ENCODE results near the gene SNX9.

Gene SNX9

DNA sequence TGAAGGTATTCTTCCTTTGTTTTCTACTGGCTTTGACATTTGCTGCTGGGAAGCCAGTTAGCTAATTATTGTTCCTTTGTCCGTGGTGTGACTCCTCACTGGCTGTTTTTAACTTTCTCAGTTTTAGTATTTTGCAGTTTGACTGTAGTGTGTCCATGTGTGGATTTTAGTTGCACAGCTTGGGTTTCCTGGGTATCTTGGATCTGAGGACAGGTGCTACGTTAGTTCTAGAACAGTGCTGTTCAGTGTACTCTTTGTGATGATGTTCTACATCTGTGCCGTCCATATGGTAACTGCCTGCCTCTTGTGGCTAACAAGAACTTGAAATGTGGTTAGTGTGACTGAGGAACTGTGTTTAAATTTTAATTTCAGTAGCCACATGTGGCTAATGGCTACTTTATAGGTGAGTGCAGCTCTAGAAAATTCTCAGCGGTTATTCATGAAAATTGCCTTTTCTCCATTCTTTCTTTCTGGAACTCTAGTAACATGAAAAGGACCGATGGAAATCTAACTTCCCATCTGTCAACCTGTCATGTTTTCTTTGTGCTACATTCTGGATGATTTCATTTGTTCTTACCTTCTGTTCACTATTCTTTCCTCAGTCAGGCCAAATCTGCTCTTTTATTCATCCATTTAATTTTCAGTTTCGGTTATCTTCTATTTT is 7.4 kb downstream of the SNX9 start:
- CTCF ChIA-PET, result interaction anchor here (0.6 kb wide), 1 partner anchor 10 kb away, joined by 3 read pairs; no protein-coding TSS in a partner anchor
- POLR2A ChIA-PET (ENCODE audit: low non-redundant PET), result no interaction called here
- no peak overlapping the region for H3K27ac ChIP-seq
- no peak for DNase-seq (ENCODE audit: low spot score)
- TF ChIP-seq, protein P1, sequence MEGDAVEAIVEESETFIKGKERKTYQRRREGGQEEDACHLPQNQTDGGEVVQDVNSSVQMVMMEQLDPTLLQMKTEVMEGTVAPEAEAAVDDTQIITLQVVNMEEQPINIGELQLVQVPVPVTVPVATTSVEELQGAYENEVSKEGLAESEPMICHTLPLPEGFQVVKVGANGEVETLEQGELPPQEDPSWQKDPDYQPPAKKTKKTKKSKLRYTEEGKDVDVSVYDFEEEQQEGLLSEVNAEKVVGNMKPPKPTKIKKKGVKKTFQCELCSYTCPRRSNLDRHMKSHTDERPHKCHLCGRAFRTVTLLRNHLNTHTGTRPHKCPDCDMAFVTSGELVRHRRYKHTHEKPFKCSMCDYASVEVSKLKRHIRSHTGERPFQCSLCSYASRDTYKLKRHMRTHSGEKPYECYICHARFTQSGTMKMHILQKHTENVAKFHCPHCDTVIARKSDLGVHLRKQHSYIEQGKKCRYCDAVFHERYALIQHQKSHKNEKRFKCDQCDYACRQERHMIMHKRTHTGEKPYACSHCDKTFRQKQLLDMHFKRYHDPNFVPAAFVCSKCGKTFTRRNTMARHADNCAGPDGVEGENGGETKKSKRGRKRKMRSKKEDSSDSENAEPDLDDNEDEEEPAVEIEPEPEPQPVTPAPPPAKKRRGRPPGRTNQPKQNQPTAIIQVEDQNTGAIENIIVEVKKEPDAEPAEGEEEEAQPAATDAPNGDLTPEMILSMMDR (conservative IDR thresholded peaks at IDR 0.05; ENCODE audit: low read depth), result no peak

DNA sequence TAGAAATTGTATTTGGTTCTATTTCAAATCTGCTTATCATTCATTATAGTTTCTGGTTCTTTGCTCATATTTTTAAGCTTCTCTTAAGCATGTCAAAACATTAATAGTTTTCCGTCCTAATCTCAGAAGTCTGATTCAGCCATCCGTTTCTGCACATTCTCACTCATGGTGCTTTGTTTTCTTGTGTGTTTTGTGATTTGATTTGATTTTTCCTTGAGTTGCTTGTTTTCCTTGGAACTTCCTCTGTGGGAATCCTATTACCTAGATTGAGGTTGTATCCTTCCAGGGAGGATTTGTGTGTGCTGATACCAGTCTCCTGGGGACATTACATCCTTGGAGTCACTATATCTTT is 7.9 kb downstream of the SNX9 start:
- ChIA-PET CTCF (no interaction called here), POLR2A (ENCODE audit: low non-redundant PET) (no interaction called here)
- TF ChIP-seq, protein P1 (conservative IDR thresholded peaks at IDR 0.05; ENCODE audit: low read depth), result no peak
- H3K27ac ChIP-seq, result no peak overlapping the region
- DNase-seq (ENCODE audit: low spot score), result no peak

DNA sequence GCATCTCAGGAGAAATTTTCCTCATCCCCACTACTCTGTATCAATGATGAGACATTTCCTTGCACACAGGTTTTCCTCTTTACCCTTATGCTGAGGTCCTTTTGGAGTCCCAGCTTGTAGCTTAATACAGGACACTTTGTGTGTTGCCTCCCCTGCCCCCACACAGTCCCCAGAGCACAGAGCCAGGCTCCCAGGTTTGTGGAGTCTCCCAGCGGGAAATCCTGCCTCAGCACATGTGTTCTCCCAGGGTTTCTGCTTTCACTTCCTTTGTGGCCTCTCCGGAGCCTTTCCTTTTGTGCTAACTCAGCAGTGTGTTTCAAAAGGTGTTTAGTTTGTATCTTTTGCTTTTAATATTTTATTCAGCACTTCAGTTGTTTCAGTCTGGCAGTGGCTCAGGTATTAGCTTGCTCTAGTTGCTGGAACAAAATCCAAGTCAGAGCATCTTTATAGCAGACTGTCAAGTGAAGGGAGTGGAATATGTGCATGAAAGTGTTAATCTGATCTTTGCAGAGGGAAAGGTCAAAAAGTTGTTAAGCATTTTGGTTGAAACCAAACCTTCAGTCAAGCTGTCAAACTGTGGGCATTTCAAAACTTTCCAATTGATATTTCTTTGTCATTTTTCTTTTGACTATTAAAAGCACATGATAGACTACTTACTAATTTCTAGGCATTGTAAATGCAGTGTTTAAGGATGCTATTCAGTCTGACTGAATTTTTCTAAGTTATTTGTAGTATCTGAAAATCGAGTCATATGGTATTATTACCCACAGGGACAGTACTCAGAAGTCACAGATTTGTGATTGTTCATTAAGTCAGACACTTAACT is 8.6 kb downstream of the SNX9 start:
- CTCF ChIA-PET, result interaction anchor here (0.7 to 1.0 kb wide), 2 partner anchors 18 to 45 kb away, joined by 3 to 4 read pairs; no protein-coding TSS in a partner anchor
- DNase-seq (ENCODE audit: low spot score), result no peak
- TF ChIP-seq, protein P1 (conservative IDR thresholded peaks at IDR 0.05; ENCODE audit: low read depth), result no peak
- POLR2A ChIA-PET (ENCODE audit: low non-redundant PET), result no interaction called here
- H3K27ac ChIP-seq, result peak overlapping the region; percentile 55

DNA sequence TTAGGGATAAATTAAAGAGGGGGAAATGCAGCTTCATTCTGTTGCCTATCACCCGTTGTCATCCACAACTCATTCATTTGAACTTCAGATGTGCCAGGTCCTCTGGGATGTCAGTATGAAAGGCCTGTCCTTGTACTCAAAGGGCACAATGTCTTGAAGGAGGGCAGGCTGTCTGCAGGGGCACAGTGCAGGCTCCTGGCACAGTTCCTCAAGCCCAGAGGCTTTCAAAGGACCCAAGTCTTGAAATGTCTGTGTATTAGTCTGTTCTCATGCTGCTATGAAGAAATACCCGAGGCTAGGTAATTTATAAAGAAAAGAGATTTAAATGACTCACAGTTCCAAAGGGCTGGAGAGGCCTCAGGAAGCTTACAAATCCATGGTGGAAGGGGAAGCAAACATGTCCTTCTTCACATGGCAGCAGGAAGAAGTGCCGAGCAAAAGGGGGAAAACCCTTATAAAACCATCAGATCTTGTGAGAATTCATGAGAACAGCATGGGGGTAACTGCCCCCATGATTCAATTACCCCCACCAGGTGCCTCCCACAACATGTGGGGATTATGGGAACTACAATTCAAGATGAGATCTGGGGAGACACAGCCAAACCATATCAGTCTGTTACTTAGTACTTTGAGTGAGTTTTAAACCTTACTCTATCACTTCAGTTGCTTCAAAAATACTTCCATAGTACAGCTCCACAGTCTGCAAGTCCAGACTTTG is 9.4 kb downstream of the SNX9 start:
- CTCF ChIA-PET, result interaction anchor here (0.7 to 1.0 kb wide), 2 partner anchors 19 to 44 kb away, joined by 3 to 4 read pairs; no protein-coding TSS in a partner anchor
- peak overlapping the region; percentile 55 for H3K27ac ChIP-seq
- POLR2A ChIA-PET (ENCODE audit: low non-redundant PET), result no interaction called here
- DNase-seq (ENCODE audit: low spot score), result no peak
- TF ChIP-seq, protein P1 (conservative IDR thresholded peaks at IDR 0.05; ENCODE audit: low read depth), result no peak

DNA sequence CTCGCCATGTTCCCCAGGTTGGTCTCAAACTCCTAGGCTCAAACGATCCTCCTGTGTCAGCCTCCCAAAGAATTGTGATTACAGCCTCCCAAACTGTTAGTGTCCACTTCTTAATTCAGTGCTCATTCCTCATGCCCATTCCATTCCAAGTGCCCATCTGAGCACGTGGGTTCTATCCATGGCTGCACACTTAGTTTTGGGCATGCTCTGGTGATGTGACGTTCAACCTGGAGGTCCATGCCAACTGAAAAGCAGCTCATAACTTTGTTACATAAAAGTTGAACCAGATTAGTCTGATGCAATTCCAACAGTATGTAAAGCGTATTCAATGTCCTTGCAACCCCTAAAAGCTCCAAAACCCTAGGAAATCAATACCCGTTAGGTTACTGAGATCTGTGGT is 11.5 kb downstream of the SNX9 start:
- peak overlapping the region; percentile 78 for H3K27ac ChIP-seq
- no peak for DNase-seq (ENCODE audit: low spot score)
- TF ChIP-seq, protein P1 (conservative IDR thresholded peaks at IDR 0.05; ENCODE audit: low read depth), result no peak
- POLR2A ChIA-PET (ENCODE audit: low non-redundant PET), result no interaction called here
- CTCF ChIA-PET, result no interaction called here

DNA sequence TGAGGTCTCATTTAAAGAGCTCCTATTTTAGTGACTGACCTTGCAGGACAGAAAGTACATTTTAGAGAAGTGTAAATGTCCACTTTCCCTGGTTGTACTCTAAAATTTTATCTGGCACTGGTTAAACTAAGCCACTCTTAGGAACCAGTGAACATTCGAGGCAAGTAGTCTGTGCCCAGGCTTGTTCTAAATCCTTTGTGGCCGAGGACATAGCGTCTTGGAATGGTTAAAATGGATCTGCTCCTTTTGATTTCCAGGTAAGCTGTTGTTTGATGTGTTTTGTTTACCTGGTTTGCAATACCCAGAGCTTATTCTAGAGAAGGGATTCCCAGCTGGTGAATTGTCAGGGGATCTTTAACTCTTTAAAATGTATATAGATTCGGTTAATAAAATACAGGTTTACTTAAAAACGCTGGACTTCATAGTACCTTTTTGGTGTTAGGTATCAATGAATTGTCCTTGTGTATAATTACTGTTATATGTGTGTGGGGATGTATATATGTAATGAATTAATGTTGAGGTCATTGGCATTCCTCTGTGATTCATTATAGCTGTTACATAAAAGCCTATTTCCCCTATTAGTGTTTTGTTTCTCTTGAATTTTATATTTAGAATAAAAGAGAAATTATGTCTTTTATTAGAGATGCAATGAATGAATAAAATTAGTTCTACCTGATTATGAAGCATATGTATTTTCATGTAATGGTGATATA is 15.8 kb downstream of the SNX9 start:
- ChIA-PET CTCF (interaction anchor here (0.6 to 0.7 kb wide), 2 partner anchors 53 to 670 kb away, joined by 3 read pairs; no protein-coding TSS in a partner anchor), POLR2A (ENCODE audit: low non-redundant PET) (no interaction called here)
- DNase-seq (ENCODE audit: low spot score), result no peak
- TF ChIP-seq, protein P1 (conservative IDR thresholded peaks at IDR 0.05; ENCODE audit: low read depth), result no peak
- no peak overlapping the region for H3K27ac ChIP-seq

Data from RWPE1 (cell line).